Liver (tissue), 9 donors: ENCODE results near the gene SELENBP1. TPM values are rescaled to one million over a fixed set of nuclear protein-coding genes. Genes with fewer than 3 reads are reported as not detected.

Source experiments
- DNase-seq: peaks from one replicate; pipeline ENCODE4 v3.0.0-alpha.2; 2017; ENCODE audit warnings: low spot score
- H3K27ac ChIP-seq, 2 donors: one replicate each; pipeline ENCODE4 v1.7.0; 2013; ENCODE audit warnings: inconsistent platforms in 2 of 2, low read length in 2 of 2, control low read depth in 1 of 2, low read depth in 1 of 2, mild to moderate bottlenecking in 1 of 2
- H3K27me3 ChIP-seq, 4 donors: one replicate each; pipeline versions ENCODE4 v1.6.1 to v1.7.0; 2013; ENCODE audit warnings: low read length in 3 of 4, inconsistent platforms in 1 of 4, mild to moderate bottlenecking in 1 of 4, moderate library complexity in 1 of 4; ENCODE audit not compliant: control insufficient read depth in 4 of 4, insufficient read depth in 4 of 4
- H3K36me3 ChIP-seq, 4 donors: one replicate each; pipeline versions ENCODE4 v1.6.1 to v1.7.0; 2013; ENCODE audit warnings: low read length in 3 of 4, mild to moderate bottlenecking in 3 of 4, low read depth in 1 of 4, moderate library complexity in 1 of 4; ENCODE audit not compliant: control insufficient read depth in 4 of 4, insufficient read depth in 3 of 4
- H3K4me1 ChIP-seq, 4 donors: one replicate each; pipeline versions ENCODE4 v1.6.1 to v1.7.0; 2013; ENCODE audit warnings: low read length in 3 of 4, mild to moderate bottlenecking in 3 of 4, moderate library complexity in 1 of 4; ENCODE audit not compliant: control insufficient read depth in 4 of 4, insufficient read depth in 4 of 4
- H3K4me3 ChIP-seq, 3 donors: one replicate each; pipeline versions ENCODE4 v1.6.1 to v1.7.0; 2013; ENCODE audit warnings: low read length in 3 of 3, control low read depth in 1 of 3, low read depth in 1 of 3, mild to moderate bottlenecking in 1 of 3
- H3K9ac ChIP-seq, 2 donors: one replicate each; pipeline ENCODE4 v1.7.0; 2013; ENCODE audit warnings: low read length in 2 of 2, mild to moderate bottlenecking in 2 of 2, moderate library complexity in 2 of 2, control low read depth in 1 of 2, low read depth in 1 of 2
- H3K9me3 ChIP-seq, 4 donors: one replicate each; pipeline versions ENCODE4 v1.6.1 to v1.7.0; 2013; ENCODE audit warnings: low read length in 3 of 4; ENCODE audit not compliant: control insufficient read depth in 4 of 4
- EGR1 ChIP-seq, 2 donors: IDR thresholded peaks; 2 replicates each; pipeline ENCODE4 v1.6.1; 2016 to 2018; ENCODE audit warnings: antibody characterized with exemption in 2 of 2, low read depth in 2 of 2
- GABPA ChIP-seq, 2 donors: IDR thresholded peaks in 1 of 2; conservative IDR thresholded peaks in 1 of 2; 2 replicates each; pipeline ENCODE4 v1.6.1; 2016; ENCODE audit warnings: antibody characterized with exemption in 2 of 2, mild to moderate bottlenecking in 1 of 2, moderate library complexity in 1 of 2
- JUND ChIP-seq, 2 donors: IDR thresholded peaks; 2 replicates each; pipeline ENCODE4 v1.6.1; 2016; ENCODE audit warnings: antibody characterized with exemption in 2 of 2
- RXRA ChIP-seq, 2 donors: IDR thresholded peaks; 2 replicates each; pipeline ENCODE4 v1.6.1; 2017 to 2018; ENCODE audit warnings: antibody characterized with exemption in 2 of 2, mild to moderate bottlenecking in 1 of 2
- SP1 ChIP-seq: IDR thresholded peaks from 2 replicates; pipeline ENCODE4 v1.6.1; 2018; ENCODE audit warnings: antibody characterized with exemption, mild to moderate bottlenecking
- YY1 ChIP-seq: IDR thresholded peaks from 2 replicates; pipeline ENCODE4 v1.6.1; 2016; ENCODE audit warnings: antibody characterized with exemption, mild to moderate bottlenecking
- WGBS: extraction: QIAGEN DNeasy Blood & Tissue Kit; methylation state at CpG from one replicate; pipeline ENCODE4 v1.1.7; 2013; 5-methylcytosine and 5-hydroxymethylcytosine counted together
- polyA plus RNA-seq, 2 donors: library from polyadenylated mRNA; stranded (reverse) in 1 of 2; unstranded in 1 of 2; fragments of 200-250 nt in 1 of 2; fragments of >200 nt in 1 of 2; fragmentation: Nextera tagmentation in 1 of 2; extraction: Ambion mirVana in 1 of 2; gene quantifications; one replicate each; pipeline versions ENCODE4 v1.2.1 to v1.2.3, GENCODE V29; 2013 to 2015
- total RNA-seq, 2 donors: library from RNA; depleted of rRNA; stranded (reverse); fragments of >200 nt; gene quantifications; one replicate each; pipeline ENCODE4 v1.2.3, GENCODE V29; 2014
- TF ChIP-seq, protein P1 (sequence below): IDR thresholded peaks from 2 replicates; pipeline ENCODE4 v1.6.1; 2016; ENCODE audit warnings: antibody characterized with exemption, mild to moderate bottlenecking
- TF ChIP-seq, protein P2 (sequence below): IDR thresholded peaks from 2 replicates; pipeline ENCODE4 v1.6.1; 2016; ENCODE audit warnings: antibody characterized with exemption
- TF ChIP-seq, protein P3 (sequence below): fragments of 150-350 bp; IDR thresholded peaks from 2 replicates; pipeline ENCODE4 v1.5.1; 2017; ENCODE audit warnings: improper control_type of control experiment, low read depth, low read length; ENCODE audit not compliant: missing input control
- TF ChIP-seq, protein P4 (sequence below): IDR thresholded peaks from 2 replicates; pipeline ENCODE4 v1.6.1; 2016; ENCODE audit warnings: antibody characterized with exemption
- donor health status: healthy.
- donor health status: healthy.
- donor health status: healthy.
- donor health status: healthy.
- donor health status: healthy.

SELENBP1 gene
- total and polyA plus RNA-seq, 4 donors = 141 to 387 (median 181) TPM

DNA sequence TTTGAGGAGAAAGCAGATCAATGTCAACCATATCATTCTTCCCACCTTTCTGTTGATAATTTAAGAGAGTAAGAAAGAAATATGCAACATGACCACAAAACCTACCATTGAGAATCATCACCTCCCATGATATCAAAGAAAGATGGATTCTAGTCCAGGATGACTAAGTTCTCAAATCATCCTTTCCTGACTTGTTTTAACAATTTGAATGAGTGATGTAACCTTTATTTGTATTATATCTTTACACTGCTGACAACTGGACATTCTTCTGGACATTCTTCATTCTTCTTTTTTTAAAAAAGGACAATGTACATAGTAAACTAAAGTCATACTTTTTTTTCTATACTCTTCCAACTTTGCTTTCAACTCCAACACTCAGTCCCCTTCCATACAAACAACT is 36.4 kb upstream of the SELENBP1 start:
- TF ChIP-seq GABPA (IDR thresholded peaks at IDR 0.05 in 1 of 2, conservative IDR thresholded peaks at IDR 0.05 in 1 of 2) (no peak), JUND (IDR thresholded peaks at IDR 0.05) (no peak), SP1 (no peak)
- no peak overlapping the region for H3K4me3 ChIP-seq
- no peak overlapping the region for H3K9ac ChIP-seq
- H3K4me1 ChIP-seq = no peaks in the 10 kb centered on the region
- no peaks in the 10 kb centered on the region for H3K9me3 ChIP-seq
- no peak for DNase-seq
- H3K27ac ChIP-seq = no peak overlapping the region
- H3K36me3 ChIP-seq = peaks cover 16 to 79% (median 69%) of the 10 kb centered on the region in 4 donors
- no peaks in the 10 kb centered on the region for H3K27me3 ChIP-seq

DNA sequence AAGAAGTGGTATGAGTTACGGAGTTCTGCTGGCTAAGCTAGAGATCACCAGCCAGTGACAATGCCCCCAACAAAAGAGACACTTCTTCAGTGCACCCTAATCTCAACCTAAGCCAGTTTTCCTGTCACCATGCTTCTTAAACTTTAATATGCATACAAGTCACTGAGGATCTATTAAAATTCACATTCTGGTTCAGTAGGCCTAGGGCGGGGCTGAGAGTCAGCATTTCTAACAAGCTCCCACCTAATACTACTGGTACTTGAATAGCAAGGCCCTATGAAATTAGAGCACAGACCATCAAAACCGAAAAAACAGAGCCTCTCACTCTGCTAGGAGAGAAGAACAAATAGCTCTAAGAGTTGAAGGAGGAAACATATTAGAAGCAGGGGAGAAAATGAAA is 34.8 kb upstream of the SELENBP1 start:
- 96% methylated on average over 3 of the region's 3 CpGs for WGBS
- Histone ChIP-seq H3K27me3 (no peaks in the 10 kb centered on the region), H3K27ac (no peak overlapping the region), H3K9me3 (no peaks in the 10 kb centered on the region), H3K4me1 (peaks cover 0 to 8% (median 2%) of the 10 kb centered on the region in 4 donors), H3K36me3 (peaks cover 14 to 83% (median 77%) of the 10 kb centered on the region in 4 donors), H3K9ac (no peak overlapping the region), H3K4me3 (no peak overlapping the region)
- no peak for TF ChIP-seq RXRA (IDR thresholded peaks at IDR 0.05)
- TF ChIP-seq, protein P1, sequence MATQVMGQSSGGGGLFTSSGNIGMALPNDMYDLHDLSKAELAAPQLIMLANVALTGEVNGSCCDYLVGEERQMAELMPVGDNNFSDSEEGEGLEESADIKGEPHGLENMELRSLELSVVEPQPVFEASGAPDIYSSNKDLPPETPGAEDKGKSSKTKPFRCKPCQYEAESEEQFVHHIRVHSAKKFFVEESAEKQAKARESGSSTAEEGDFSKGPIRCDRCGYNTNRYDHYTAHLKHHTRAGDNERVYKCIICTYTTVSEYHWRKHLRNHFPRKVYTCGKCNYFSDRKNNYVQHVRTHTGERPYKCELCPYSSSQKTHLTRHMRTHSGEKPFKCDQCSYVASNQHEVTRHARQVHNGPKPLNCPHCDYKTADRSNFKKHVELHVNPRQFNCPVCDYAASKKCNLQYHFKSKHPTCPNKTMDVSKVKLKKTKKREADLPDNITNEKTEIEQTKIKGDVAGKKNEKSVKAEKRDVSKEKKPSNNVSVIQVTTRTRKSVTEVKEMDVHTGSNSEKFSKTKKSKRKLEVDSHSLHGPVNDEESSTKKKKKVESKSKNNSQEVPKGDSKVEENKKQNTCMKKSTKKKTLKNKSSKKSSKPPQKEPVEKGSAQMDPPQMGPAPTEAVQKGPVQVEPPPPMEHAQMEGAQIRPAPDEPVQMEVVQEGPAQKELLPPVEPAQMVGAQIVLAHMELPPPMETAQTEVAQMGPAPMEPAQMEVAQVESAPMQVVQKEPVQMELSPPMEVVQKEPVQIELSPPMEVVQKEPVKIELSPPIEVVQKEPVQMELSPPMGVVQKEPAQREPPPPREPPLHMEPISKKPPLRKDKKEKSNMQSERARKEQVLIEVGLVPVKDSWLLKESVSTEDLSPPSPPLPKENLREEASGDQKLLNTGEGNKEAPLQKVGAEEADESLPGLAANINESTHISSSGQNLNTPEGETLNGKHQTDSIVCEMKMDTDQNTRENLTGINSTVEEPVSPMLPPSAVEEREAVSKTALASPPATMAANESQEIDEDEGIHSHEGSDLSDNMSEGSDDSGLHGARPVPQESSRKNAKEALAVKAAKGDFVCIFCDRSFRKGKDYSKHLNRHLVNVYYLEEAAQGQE = no peak
- no peak for TF ChIP-seq JUND (IDR thresholded peaks at IDR 0.05)
- TF ChIP-seq, protein P2, sequence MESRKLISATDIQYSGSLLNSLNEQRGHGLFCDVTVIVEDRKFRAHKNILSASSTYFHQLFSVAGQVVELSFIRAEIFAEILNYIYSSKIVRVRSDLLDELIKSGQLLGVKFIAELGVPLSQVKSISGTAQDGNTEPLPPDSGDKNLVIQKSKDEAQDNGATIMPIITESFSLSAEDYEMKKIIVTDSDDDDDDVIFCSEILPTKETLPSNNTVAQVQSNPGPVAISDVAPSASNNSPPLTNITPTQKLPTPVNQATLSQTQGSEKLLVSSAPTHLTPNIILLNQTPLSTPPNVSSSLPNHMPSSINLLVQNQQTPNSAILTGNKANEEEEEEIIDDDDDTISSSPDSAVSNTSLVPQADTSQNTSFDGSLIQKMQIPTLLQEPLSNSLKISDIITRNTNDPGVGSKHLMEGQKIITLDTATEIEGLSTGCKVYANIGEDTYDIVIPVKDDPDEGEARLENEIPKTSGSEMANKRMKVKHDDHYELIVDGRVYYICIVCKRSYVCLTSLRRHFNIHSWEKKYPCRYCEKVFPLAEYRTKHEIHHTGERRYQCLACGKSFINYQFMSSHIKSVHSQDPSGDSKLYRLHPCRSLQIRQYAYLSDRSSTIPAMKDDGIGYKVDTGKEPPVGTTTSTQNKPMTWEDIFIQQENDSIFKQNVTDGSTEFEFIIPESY = no peak
- TF ChIP-seq EGR1 (IDR thresholded peaks at IDR 0.05; ENCODE audit: low read depth in 2 of 2) = no peak
- TF ChIP-seq YY1 = no peak
- DNase-seq = no peak

DNA sequence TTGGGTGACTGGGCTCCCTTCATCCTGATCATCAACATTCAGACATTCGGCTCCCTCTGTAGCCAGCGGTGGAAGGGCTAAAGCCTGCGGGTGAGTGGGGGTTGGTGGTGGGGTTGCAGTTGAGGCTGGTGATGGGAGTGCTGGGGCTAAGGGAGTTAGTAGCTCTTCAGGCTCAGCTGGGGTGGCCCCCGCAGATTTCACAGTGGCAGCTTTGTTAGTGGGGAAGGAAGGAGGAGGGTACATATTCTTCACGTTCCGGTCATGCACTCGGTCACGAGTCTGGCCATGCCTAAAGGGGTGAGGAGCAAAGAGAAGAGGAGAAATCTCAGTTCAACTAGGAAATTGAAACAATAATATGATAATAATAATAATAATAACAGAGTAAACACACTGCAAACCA is 33.7 kb upstream of the SELENBP1 start:
- Histone ChIP-seq H3K9me3 (no peaks in the 10 kb centered on the region), H3K36me3 (peaks cover 18 to 81% (median 77%) of the 10 kb centered on the region in 4 donors), H3K27me3 (no peaks in the 10 kb centered on the region), H3K4me3 (no peak overlapping the region), H3K4me1 (peaks cover 2 to 18% (median 13%) of the 10 kb centered on the region in 4 donors), H3K27ac (no peak overlapping the region), H3K9ac (no peak overlapping the region)
- no peak for DNase-seq
- TF ChIP-seq, protein P2 = no peak
- no peak for TF ChIP-seq SP1
- TF ChIP-seq, protein P3, sequence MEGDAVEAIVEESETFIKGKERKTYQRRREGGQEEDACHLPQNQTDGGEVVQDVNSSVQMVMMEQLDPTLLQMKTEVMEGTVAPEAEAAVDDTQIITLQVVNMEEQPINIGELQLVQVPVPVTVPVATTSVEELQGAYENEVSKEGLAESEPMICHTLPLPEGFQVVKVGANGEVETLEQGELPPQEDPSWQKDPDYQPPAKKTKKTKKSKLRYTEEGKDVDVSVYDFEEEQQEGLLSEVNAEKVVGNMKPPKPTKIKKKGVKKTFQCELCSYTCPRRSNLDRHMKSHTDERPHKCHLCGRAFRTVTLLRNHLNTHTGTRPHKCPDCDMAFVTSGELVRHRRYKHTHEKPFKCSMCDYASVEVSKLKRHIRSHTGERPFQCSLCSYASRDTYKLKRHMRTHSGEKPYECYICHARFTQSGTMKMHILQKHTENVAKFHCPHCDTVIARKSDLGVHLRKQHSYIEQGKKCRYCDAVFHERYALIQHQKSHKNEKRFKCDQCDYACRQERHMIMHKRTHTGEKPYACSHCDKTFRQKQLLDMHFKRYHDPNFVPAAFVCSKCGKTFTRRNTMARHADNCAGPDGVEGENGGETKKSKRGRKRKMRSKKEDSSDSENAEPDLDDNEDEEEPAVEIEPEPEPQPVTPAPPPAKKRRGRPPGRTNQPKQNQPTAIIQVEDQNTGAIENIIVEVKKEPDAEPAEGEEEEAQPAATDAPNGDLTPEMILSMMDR = no peak
- TF ChIP-seq, protein P4, sequence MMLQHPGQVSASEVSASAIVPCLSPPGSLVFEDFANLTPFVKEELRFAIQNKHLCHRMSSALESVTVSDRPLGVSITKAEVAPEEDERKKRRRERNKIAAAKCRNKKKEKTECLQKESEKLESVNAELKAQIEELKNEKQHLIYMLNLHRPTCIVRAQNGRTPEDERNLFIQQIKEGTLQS = no peak
- no peak for TF ChIP-seq GABPA (IDR thresholded peaks at IDR 0.05 in 1 of 2, conservative IDR thresholded peaks at IDR 0.05 in 1 of 2)
- WGBS = 93% methylated on average over 8 of the region's 8 CpGs
